Activated T-cell treated with anti-CD3 and anti-CD28 coated beads, Interleukin-2, amount 50 U/mL, for 24 hours (primary cell): ENCODE data around the gene HS6ST1.

ENCODE experiments used
- DNase-seq: peaks from one replicate; pipeline ENCODE4 v3.0.0-alpha.2; 2020
- H3K27ac Mint-ChIP-seq: 2 replicates; pipeline ENCODE4 v1.8.0; 2020; ENCODE audit warnings: mild to moderate bottlenecking, mixed read lengths
- H3K27me3 Mint-ChIP-seq: 2 replicates; pipeline ENCODE4 v1.8.0; 2020; ENCODE audit warnings: mixed read lengths
- H3K36me3 Mint-ChIP-seq: 2 replicates; pipeline ENCODE4 v1.8.0; 2020; ENCODE audit warnings: low read depth, mixed read lengths
- H3K4me1 Mint-ChIP-seq: 2 replicates; pipeline ENCODE4 v1.8.0; 2020; ENCODE audit warnings: low read depth, mixed read lengths
- H3K4me3 Mint-ChIP-seq: 2 replicates; pipeline ENCODE4 v1.8.0; 2020; ENCODE audit warnings: mild to moderate bottlenecking, moderate library complexity, mixed read lengths
- H3K9me3 Mint-ChIP-seq: 2 replicates; pipeline ENCODE4 v1.8.0; 2020; ENCODE audit warnings: mixed read lengths

Gene HS6ST1, protein sequence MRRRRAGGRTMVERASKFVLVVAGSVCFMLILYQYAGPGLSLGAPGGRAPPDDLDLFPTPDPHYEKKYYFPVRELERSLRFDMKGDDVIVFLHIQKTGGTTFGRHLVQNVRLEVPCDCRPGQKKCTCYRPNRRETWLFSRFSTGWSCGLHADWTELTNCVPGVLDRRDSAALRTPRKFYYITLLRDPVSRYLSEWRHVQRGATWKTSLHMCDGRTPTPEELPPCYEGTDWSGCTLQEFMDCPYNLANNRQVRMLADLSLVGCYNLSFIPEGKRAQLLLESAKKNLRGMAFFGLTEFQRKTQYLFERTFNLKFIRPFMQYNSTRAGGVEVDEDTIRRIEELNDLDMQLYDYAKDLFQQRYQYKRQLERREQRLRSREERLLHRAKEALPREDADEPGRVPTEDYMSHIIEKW

DNA sequence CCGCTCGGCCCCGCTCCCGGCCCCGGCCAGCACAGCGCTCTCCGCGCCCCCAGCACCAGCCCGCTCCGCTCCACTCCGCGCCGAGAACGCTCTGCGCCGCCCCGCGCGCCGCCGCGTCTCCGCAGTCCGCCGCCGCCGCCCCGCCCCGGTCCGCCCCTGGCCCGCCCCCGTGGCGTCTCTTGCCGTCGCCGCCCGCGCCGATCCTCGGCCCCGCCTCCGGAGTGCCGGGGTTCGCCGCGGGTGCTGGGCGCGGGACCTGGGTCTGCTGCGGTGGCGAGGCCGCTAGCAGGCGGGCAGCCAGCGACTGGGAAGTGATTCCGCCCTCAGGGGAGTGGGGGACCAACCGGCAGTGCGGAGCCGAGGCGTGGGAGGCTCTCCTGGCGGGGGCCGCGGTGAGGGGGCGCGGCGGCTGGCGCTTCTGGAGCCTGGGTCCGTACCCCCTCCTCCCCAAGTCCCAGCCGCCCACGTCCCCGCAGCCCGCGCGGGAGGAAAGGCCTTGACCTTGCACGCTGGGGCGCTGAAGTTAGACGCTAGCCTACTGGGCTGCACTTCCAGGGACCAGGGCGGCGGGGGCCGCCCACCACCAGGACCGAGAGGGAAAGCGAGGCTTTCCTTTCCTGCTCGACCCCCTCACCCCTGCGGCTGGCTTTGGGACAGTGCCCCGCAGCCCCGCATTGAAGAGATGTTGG is at the start of gene HS6ST1:
TSS of gene HS6ST1 (minus strand) at position 93 of the 689 bp plus-strand sequence. CDS start 305 bp downstream, outside the sequence.
- H3K27ac Mint-ChIP-seq, result no peak within 1 kb of the TSS

DNA sequence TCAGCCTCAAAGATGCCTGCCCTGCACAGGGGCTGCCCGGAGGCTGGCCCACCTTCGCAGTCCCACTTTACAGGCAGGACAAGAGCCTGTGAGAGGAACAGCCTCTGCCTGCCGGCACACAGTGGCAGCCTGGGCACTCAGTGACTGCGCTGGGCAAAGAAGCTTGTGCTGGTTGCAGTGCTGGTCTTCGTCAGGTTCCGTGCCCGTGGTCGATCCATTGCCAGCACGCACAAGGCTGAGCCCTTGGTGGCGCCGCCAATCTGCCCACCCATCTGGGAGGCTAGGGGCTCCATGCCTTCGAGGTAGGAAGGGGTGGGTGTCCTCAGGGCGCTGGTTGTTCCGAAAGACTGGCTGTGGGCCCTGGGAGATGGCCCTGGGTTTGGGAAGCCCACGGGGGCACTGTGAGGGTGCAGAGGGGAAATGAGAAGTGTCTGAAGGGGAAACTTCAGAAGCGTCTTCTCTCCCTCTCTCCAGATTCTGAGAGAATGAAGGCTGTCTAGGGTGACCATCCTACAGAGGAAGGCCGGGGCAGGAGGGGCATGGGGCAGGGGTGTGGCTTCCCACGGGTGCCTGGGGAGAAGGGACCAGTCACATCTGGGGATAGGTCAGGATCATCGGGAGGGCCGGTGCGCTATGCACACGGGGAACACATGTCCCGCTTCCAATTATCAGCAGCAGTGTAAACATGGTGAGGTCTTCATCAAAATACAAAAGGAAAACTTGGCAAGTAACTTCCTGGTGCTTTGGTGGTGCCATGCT is 49.1 kb upstream of the HS6ST1 start:
- Mint-ChIP-seq H3K4me1 (peaks cover 5% of the 10 kb centered on the region), H3K36me3 (no peaks in the 10 kb centered on the region), H3K27me3 (peaks cover 3% of the 10 kb centered on the region), H3K27ac (no peak overlapping the region), H3K9me3 (no peaks in the 10 kb centered on the region), H3K4me3 (no peak overlapping the region)
- DNase-seq, result no peak

More for the DNA sequence above, at the start of gene HS6ST1:
- peak; percentile 95 for DNase-seq
- H3K4me3 Mint-ChIP-seq, result peak within 1 kb of the TSS; percentile 86
- no peaks in the 10 kb centered on the region for H3K9me3 Mint-ChIP-seq
- peaks cover 4% of the 10 kb centered on the region for H3K27me3 Mint-ChIP-seq
- peaks cover 42% of the 10 kb centered on the region for H3K4me1 Mint-ChIP-seq
- H3K36me3 Mint-ChIP-seq, result peaks cover 19% of the 10 kb centered on the region

DNA sequence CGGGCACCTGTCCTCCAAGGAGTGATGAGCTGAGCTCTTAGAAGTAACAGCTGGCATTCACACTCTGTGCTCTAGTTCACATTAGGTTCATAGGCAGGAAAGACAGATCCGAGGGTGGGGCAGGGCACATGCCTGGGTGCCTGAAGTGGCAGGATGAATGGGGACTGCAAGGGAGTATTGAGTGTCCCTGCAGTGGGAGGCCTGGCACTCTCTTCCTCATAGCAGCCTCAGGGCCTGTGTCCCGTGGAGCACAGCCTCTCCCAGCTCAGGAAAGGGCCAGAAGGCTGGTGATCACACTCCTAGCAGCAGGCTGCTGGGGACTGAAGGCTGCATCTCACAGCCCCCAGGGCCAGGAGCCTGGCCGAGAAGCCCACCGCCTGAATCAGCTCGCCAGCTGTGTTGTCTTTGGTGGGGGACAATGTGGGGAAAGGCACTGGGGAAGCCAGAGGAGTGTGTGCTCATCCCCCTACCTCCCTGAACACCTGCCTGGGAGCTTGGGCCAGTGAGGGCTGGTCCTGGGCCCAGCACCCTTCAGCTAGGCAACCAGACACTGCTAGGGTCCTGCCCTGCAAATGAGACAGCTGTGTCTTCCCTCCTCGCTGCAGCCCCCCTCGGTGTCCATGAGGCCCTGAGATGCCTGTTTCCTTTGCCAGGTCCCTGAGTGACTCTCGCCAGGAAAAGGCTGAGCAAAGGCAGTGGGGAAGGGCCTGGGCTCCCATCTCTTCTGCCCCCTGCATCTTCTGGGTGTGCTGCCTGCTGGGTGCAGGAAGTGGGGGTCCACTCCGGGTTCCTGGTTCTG is 48.2 kb upstream of the HS6ST1 start:
- no peak for DNase-seq
- H3K4me3 Mint-ChIP-seq, result no peak overlapping the region
- no peaks in the 10 kb centered on the region for H3K36me3 Mint-ChIP-seq

DNA sequence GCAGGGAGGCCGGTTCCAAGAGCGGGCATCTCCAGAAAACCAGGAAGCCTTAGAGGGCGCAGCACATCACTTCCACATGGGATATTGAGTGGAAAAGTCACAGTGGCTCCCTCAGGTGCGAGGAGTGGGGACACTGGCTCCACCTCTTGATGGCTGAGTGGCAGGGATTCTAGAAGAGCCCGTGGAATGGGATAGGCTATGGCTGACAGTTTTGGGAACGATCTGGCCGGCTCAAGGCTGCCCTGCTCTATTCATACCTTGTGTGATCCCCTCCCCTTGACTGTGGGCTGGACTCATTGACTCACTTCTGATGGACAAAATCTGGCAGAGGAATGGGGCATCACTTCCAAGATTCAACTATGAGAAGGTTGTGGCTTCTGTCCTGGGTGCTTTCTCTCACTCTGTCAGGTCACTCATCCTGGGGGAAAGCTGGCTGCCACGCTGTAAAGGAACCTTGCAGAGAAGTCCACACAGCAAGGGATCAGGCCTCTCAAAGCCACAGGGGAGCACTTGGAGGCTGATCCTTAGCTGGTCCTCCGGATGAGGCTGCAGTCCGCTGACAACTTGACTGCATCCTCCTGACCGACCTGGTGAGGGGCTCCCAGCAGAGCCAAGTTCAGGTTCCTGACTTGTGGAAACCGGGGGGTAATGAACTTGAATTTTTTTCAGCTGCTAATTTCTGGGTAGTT is 46.7 kb upstream of the HS6ST1 start:
- DNase-seq, result no peak
- H3K4me3 Mint-ChIP-seq, result no peak overlapping the region
- H3K36me3 Mint-ChIP-seq, result no peaks in the 10 kb centered on the region
- no peaks in the 10 kb centered on the region for H3K4me1 Mint-ChIP-seq
- no peaks in the 10 kb centered on the region for H3K9me3 Mint-ChIP-seq
- no peak overlapping the region for H3K27ac Mint-ChIP-seq
- peaks cover 3% of the 10 kb centered on the region for H3K27me3 Mint-ChIP-seq

More for the DNA sequence above, 48.2 kb upstream of the HS6ST1 start:
- no peak overlapping the region for H3K27ac Mint-ChIP-seq
- H3K9me3 Mint-ChIP-seq, result no peaks in the 10 kb centered on the region
- H3K27me3 Mint-ChIP-seq, result peaks cover 3% of the 10 kb centered on the region
- H3K4me1 Mint-ChIP-seq, result no peaks in the 10 kb centered on the region

DNA sequence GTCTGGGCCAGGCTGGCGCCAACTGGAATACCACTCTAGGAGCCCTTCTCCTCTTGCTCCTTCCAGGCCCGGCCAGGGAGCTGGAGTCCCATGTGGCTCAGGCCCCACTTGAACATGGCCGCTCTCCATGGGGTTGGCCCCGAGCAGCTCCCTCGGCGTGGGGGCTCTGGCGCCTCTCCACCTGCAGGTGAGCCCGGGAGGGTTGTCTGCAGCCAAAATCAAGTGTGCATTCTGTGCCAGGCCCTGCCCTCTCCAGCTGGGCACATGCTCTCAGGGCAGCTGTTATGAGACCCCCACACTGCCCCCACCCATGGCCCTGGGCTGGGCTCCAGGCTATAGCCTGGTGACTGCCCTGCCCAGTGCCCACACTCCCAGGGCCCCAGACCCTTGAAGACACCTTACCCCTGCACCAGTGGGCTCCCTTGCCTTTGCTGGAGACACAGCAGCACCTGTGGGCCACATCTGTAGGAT is 45.8 kb upstream of the HS6ST1 start:
- H3K27ac Mint-ChIP-seq, result no peak overlapping the region
- no peak overlapping the region for H3K4me3 Mint-ChIP-seq
- H3K36me3 Mint-ChIP-seq, result no peaks in the 10 kb centered on the region

DNA sequence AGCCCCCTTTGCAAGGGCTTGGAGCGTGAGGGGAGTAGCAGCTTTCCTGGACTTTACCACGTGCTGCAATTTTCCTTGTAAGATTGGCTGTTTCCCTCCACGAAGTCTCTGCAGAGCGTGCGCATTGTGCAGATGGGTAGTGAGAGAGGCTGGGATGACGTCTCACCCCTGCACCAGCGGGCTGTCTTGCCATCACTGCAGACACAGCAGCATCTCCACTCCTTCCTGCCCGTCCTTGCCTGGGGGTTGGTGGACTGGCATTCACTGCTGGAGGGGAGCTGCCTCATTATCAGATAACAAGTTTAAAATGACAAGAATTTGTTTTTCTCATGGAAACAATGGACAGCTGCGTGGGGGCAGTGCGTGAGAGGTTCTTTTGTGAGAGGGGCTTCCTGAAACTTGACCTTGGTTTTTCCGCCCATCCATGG is 45.3 kb upstream of the HS6ST1 start:
- Mint-ChIP-seq H3K9me3 (no peaks in the 10 kb centered on the region), H3K4me3 (no peak overlapping the region), H3K27ac (no peak overlapping the region), H3K36me3 (no peaks in the 10 kb centered on the region), H3K4me1 (no peaks in the 10 kb centered on the region), H3K27me3 (no peaks in the 10 kb centered on the region)
- DNase-seq, result no peak

More for the DNA sequence above, 45.8 kb upstream of the HS6ST1 start:
- no peak for DNase-seq
- Mint-ChIP-seq H3K4me1 (no peaks in the 10 kb centered on the region), H3K9me3 (no peaks in the 10 kb centered on the region), H3K27me3 (peaks cover 1% of the 10 kb centered on the region)

DNA sequence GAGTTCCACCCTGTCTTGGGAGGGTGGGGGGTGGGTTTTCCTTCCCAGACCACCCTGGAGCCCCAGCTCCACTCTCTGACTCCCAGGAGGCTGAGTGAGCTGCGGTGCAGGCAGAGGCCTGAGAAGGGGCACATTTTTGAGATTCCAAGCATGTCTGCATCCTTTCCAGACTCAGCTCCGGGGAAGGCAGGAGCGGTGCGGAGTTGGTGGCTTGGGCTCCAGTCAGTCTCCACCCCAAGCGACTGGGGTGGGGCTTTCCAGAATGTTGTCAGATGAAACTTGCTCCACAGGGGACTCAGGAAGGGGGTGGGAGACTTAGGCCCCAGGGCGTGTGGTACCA is 44.2 kb upstream of the HS6ST1 start:
- no peak for DNase-seq
- H3K9me3 Mint-ChIP-seq, result no peaks in the 10 kb centered on the region
- H3K4me1 Mint-ChIP-seq, result no peaks in the 10 kb centered on the region
- H3K27me3 Mint-ChIP-seq, result no peaks in the 10 kb centered on the region
- no peaks in the 10 kb centered on the region for H3K36me3 Mint-ChIP-seq
- no peak overlapping the region for H3K4me3 Mint-ChIP-seq
- H3K27ac Mint-ChIP-seq, result no peak overlapping the region

DNA sequence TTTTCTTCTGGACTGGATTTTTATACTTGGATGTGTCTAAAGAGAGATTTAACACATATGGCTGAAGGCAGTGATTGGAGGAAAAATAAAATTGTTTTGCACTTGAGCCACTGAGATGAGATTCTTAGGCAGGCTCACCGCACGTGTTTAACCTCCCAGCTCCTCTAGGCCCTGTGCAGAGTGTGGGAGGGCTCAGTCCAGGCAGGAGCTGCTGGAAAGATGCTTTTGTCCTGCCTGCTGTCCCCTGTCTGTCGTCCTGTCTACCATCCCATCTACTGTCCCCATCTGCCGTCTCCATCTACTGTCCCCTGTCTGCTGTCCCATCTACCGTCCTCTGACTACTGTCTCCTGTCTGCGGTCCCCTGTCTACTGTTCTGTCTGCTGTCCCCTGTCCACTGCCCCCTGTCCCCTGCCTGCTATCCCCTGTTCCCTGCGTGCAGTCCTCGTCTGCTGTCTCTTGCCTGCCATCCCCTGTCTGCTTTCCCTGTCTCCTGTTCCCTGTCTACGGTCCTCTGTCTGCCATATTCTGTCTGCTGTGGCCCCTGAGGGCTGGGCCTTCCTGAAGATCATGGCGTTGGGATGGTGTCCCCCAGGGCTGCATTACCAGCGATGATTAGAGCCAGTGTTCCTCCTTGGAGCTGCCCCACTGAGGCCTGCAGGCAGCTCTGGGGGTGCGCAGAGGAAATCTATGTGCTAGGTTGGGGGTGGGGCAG is 43.7 kb upstream of the HS6ST1 start:
- H3K4me3 Mint-ChIP-seq, result no peak overlapping the region
- no peaks in the 10 kb centered on the region for H3K36me3 Mint-ChIP-seq
- DNase-seq, result no peak
- no peaks in the 10 kb centered on the region for H3K27me3 Mint-ChIP-seq
- no peaks in the 10 kb centered on the region for H3K9me3 Mint-ChIP-seq
- H3K27ac Mint-ChIP-seq, result no peak overlapping the region
- H3K4me1 Mint-ChIP-seq, result no peaks in the 10 kb centered on the region

DNA sequence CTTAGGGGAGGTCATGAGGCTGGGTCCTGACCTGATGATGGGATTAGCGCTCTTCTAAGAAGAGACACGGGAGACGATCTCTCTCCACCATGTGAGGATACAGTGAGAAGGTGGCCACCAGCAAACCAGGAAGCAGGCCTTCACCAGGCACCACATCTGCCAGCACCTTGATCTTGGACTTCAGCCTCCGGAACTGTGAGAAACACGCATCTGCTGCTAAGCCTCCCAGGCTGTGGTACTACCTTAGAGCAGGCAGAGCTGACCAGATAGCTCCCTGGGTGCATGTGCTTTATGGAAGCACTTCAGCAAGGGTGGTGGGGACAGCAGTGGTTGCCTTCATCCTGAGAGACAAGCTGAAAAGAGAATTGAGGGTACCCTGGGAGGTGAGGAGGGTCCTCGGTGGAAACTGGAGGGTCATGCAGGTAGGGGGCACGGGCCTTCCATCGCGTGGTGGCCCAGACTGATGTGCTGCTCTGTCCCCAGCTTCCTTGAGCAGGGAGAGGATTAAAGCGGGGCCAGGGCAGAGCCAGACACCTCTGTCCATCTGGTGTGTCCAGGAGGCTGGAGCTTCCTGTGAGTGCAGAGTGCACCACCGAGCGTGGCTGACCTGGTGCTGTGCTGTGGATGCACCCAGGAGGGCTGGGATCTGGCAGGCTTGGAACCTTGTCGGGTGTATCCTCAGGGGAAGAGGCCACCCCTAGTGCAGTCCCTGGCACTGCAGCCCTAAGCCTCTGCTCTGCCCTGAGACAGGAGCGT is 42.9 kb upstream of the HS6ST1 start:
- Mint-ChIP-seq H3K27ac (no peak overlapping the region), H3K4me1 (no peaks in the 10 kb centered on the region), H3K27me3 (no peaks in the 10 kb centered on the region), H3K9me3 (no peaks in the 10 kb centered on the region), H3K4me3 (no peak overlapping the region), H3K36me3 (no peaks in the 10 kb centered on the region)
- no peak for DNase-seq

DNA sequence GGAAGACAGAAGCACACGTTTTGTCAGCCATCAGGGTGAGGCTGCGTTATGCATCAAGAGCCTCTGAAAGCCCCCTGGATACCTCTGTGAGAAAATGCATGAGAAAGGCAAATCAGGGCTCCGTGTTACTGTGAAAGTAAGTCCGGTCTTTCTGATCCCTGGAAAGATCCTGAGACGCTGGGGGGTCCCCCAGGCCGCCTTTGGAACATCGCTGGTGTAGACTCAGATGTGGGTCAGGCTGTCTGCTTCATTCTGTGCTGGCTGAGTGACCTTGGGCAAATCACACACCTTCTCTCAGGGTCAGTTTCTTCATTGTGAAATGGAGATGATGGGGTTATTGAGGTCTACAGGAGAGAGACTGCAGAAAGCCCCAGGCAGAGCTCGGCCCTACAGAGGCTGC is 42.0 kb upstream of the HS6ST1 start:
- no peak for DNase-seq
- Mint-ChIP-seq H3K27me3 (no peaks in the 10 kb centered on the region), H3K4me3 (no peak overlapping the region), H3K9me3 (no peaks in the 10 kb centered on the region), H3K4me1 (no peaks in the 10 kb centered on the region), H3K27ac (no peak overlapping the region), H3K36me3 (no peaks in the 10 kb centered on the region)

DNA sequence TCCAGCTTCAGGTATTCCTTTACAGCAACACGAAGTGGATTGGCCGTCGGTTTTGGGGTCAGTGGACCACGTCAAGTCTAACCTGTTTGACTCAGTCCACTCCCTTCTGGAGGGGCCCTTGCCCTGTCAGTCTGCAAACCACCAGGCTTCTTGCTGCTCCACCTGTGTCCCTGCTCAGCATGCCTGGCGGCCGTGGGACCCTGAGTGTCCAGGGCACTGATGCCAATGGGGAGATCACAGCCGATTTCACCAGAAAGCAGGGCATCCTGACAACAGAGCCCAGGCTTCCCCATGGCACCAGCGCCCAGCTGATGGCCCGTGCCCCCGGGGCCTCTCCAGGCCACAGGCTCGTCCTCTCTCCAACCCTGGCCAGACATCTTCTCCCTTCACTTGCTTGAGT is 41.2 kb upstream of the HS6ST1 start:
- Mint-ChIP-seq H3K9me3 (no peaks in the 10 kb centered on the region), H3K4me3 (no peak overlapping the region), H3K4me1 (no peaks in the 10 kb centered on the region), H3K36me3 (no peaks in the 10 kb centered on the region), H3K27me3 (no peaks in the 10 kb centered on the region), H3K27ac (no peak overlapping the region)
- DNase-seq, result peak; percentile 18

DNA sequence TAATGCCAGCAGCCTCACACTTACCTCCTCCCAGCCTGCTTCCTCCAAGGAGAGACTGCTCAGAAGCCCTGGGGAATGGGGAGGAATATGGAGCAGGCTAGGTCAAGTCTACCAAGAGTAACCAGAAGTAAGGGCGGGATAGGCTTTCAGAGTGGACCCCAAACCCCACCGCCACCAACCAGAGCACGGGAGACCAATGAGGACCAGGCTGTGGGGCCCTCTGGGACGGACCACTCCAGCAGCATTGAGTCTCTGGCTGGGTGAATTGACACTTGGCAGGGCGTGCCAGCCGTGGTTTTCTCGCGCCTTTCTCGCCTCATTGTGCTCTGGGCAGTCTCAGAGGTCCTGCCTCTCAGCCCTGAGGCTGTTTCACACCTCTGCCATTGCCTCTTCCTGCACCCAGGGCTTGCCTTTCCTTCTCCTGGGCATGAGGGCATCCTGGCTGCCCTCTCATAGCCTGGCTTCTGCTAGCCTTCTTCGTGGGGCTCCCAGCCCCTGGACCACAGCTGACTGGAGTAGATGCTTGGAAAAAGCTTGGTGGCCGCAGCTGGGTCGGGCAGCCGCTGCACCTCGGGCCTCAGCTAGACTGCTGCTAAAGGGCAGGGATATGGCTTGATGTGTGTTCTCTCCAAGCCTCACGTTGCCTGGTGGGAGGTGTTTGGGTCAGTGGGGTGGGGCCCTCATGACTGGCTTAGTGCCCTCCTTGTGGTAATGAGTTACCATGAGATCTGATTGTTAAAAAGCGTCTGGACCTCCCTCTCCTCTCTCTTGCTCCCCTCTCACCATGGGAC is 40.5 kb upstream of the HS6ST1 start:
- H3K4me3 Mint-ChIP-seq, result no peak overlapping the region

More for the DNA sequence above, 40.5 kb upstream of the HS6ST1 start:
- DNase-seq, result peak; percentile 18
- Mint-ChIP-seq H3K9me3 (no peaks in the 10 kb centered on the region), H3K27ac (no peak overlapping the region), H3K27me3 (no peaks in the 10 kb centered on the region), H3K36me3 (no peaks in the 10 kb centered on the region), H3K4me1 (no peaks in the 10 kb centered on the region)
